ENCODE measurements around the gene TTLL11. TPM values are rescaled to one million over a fixed set of nuclear protein-coding genes. Genes with fewer than 3 reads are reported as not detected.

Gene TTLL11
- total RNA-seq, 1 experiment from 2014 or later: 2.3 TPM

DNA sequence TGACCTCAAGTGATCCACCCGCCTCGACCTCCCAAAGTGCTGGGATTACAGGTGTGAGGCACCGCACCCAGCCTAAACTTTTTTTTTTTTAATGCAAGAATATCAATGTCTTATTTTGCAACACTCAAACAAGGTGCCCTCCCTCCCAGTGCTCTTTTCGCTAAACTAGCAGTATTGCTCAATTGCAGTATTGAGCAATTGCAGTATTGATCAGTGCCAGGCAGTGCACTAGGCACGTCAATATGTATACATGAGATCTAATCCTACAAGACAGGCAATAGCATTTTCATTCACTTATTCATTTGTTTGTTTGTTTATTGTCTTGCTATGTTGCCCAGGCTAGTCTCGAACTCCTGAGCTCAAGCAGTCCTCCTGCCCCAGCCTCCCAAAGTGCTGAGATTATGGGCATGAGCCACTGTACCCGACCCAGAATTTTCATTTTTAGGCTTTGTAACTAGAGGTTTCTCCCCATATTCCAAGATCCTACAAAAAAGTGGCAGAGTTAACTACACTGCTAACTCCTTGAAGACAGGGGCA lies 94.5 kb downstream of the TTLL11 start:
- ChIA-PET CTCF (no interaction called here), POLR2A (ENCODE audit: unreplicated experiment) (interaction anchor here (0.6 kb wide), 1 partner anchor 437 kb away, joined by 3 read pairs; no protein-coding TSS in a partner anchor)
- Histone ChIP-seq H3K9me2 (ENCODE audit: insufficient read depth) (no peaks in the 10 kb centered on the region), H3K79me2 (ENCODE audit: low read depth) (no peaks in the 10 kb centered on the region), H3K4me1 (replicated peaks; ENCODE audit: insufficient read depth) (no peaks in the 10 kb centered on the region), H3F3A (ENCODE audit: insufficient read depth, low read depth) (peaks cover 2% of the 10 kb centered on the region; the same call in 1 of the 2 replicates), H3K27ac (no peak overlapping the region), H3K4me3 (no peak overlapping the region), H4K20me1 (ENCODE audit: insufficient read depth) (0 out of 2 replicates have a peak, but pooled peaks cover 2% of the 10 kb centered on the region), H3K4me2 (no peak overlapping the region), H3K36me3 (ENCODE audit: low read depth) (no peaks in the 10 kb centered on the region), H2AFZ (no peak overlapping the region), H3K9me3 (ENCODE audit: insufficient read depth, low read depth) (no peaks in the 10 kb centered on the region), H3K27me3 (ENCODE audit: insufficient read depth, low read depth) (no peaks in the 10 kb centered on the region)
- no peak for DNase-seq
- no TSS peak for BruUV-seq (replicated peaks)
- TF ChIP-seq EZH2 (IDR thresholded peaks at IDR 0.05; ENCODE audit: low read depth): no peak
- TF ChIP-seq, protein P1, sequence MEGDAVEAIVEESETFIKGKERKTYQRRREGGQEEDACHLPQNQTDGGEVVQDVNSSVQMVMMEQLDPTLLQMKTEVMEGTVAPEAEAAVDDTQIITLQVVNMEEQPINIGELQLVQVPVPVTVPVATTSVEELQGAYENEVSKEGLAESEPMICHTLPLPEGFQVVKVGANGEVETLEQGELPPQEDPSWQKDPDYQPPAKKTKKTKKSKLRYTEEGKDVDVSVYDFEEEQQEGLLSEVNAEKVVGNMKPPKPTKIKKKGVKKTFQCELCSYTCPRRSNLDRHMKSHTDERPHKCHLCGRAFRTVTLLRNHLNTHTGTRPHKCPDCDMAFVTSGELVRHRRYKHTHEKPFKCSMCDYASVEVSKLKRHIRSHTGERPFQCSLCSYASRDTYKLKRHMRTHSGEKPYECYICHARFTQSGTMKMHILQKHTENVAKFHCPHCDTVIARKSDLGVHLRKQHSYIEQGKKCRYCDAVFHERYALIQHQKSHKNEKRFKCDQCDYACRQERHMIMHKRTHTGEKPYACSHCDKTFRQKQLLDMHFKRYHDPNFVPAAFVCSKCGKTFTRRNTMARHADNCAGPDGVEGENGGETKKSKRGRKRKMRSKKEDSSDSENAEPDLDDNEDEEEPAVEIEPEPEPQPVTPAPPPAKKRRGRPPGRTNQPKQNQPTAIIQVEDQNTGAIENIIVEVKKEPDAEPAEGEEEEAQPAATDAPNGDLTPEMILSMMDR (conservative IDR thresholded peaks at IDR 0.05): no peak
- intact Hi-C loops (cut with micrococcal nuclease; ENCODE audit: unreplicated experiment): no loop called here

DNA sequence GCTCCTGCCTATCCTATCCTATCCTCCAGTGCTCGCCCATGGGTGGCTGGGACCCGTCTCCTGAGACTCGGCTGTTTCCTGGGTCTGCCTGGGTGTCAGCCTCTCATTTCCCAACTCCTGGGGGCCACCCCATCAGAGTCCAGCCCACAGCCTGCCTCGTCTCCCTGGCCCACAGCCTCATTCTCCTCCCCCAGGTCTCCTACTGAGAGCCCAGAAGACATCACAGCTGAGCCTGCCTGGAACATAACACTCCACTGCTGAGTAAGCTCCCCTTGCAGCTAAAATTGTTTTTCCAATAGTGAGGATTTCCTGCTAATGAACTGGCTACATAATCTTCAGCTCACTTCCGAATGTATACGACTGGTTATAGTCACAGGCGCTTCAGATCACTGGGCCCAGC lies 95.3 kb downstream of the TTLL11 start:
- no peak overlapping the region for H3K4me2 ChIP-seq
- no peaks in the 10 kb centered on the region for H3K27me3 ChIP-seq (ENCODE audit: insufficient read depth, low read depth)
- CTCF ChIA-PET: no interaction called here
- no peak for DNase-seq
- H4K20me1 ChIP-seq (ENCODE audit: insufficient read depth): 0 out of 2 replicates have a peak, but pooled peaks cover 2% of the 10 kb centered on the region
- TF ChIP-seq EZH2 (IDR thresholded peaks at IDR 0.05; ENCODE audit: low read depth): no peak
- TF ChIP-seq, protein P1 (conservative IDR thresholded peaks at IDR 0.05): no peak
- no TSS peak for BruUV-seq (replicated peaks)
- intact Hi-C loops (cut with micrococcal nuclease; ENCODE audit: unreplicated experiment): no loop called here
- peaks cover 2% of the 10 kb centered on the region; the same call in 1 of the 2 replicates for H3F3A ChIP-seq (ENCODE audit: insufficient read depth, low read depth)
- H2AFZ ChIP-seq: no peak overlapping the region
- no peaks in the 10 kb centered on the region for H3K36me3 ChIP-seq (ENCODE audit: low read depth)
- H3K9me3 ChIP-seq (ENCODE audit: insufficient read depth, low read depth): no peaks in the 10 kb centered on the region
- no peaks in the 10 kb centered on the region for H3K4me1 ChIP-seq (replicated peaks; ENCODE audit: insufficient read depth)
- POLR2A ChIA-PET (ENCODE audit: unreplicated experiment): interaction anchor here (0.6 to 0.7 kb wide), 2 partner anchors 12 to 436 kb away, joined by 3 to 4 read pairs; no protein-coding TSS in a partner anchor
- H3K27ac ChIP-seq: no peak overlapping the region
- no peak overlapping the region for H3K4me3 ChIP-seq
- no peaks in the 10 kb centered on the region for H3K9me2 ChIP-seq (ENCODE audit: insufficient read depth)
- no peaks in the 10 kb centered on the region for H3K79me2 ChIP-seq (ENCODE audit: low read depth)

DNA sequence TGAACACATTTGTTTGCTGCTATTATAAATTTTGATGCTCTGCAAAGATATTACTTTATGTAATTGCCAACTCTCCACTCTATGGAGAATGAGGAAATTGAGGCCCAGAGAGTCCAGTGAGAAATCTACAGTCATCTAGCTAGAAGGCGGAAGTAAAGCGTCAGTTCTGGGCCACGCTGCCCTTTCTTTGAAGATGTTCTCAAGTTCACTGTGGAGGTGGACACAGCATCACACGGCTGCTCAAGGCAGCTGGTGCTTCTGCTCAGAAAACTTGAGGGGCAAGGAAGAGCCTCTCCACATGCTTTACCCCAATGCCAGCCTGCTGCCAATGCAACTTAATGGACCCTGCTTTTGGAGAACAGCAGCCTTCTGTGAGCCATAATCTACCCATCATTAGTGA lies 96.3 kb downstream of the TTLL11 start:
- Histone ChIP-seq H3K4me1 (replicated peaks; ENCODE audit: insufficient read depth) (no peaks in the 10 kb centered on the region), H3K27me3 (ENCODE audit: insufficient read depth, low read depth) (no peaks in the 10 kb centered on the region), H3K27ac (no peak overlapping the region), H3K79me2 (ENCODE audit: low read depth) (no peaks in the 10 kb centered on the region), H3K4me2 (no peak overlapping the region), H2AFZ (no peak overlapping the region), H3K36me3 (ENCODE audit: low read depth) (no peaks in the 10 kb centered on the region), H3K4me3 (no peak overlapping the region), H3F3A (ENCODE audit: insufficient read depth, low read depth) (peaks cover 2% of the 10 kb centered on the region; the same call in 1 of the 2 replicates), H4K20me1 (ENCODE audit: insufficient read depth) (0 out of 2 replicates have a peak, but pooled peaks cover 2% of the 10 kb centered on the region), H3K9me3 (ENCODE audit: insufficient read depth, low read depth) (no peaks in the 10 kb centered on the region), H3K9me2 (ENCODE audit: insufficient read depth) (no peaks in the 10 kb centered on the region)
- DNase-seq: no peak
- ChIA-PET POLR2A (ENCODE audit: unreplicated experiment) (no interaction called here), CTCF (interaction anchor here (0.6 kb wide), 1 partner anchor 546 kb away, joined by 3 read pairs; no protein-coding TSS in a partner anchor)
- intact Hi-C loops (cut with micrococcal nuclease; ENCODE audit: unreplicated experiment): no loop called here
- no peak for TF ChIP-seq EZH2 (IDR thresholded peaks at IDR 0.05; ENCODE audit: low read depth)
- TF ChIP-seq, protein P1 (conservative IDR thresholded peaks at IDR 0.05): no peak
- no TSS peak for BruUV-seq (replicated peaks)

All from PC-9 (cell line).